Spleen (tissue), 11 donors: ENCODE data around the gene PIMREG. TPM values are rescaled to one million over a fixed set of nuclear protein-coding genes. Genes with fewer than 3 reads are reported as not detected.
A peak's percentile ranks its signal among the peaks of the same experiment; 100 is the strongest.

ENCODE experiments used
- DNase-seq: peaks from one replicate; pipeline ENCODE4 v3.0.0-alpha.2; 2020
- H3K27ac ChIP-seq, 8 donors: fragments of 200-600 bp; sonication (generic) in 7 of 8; 1 replicate in 4 of 8; 2 replicates in 4 of 8; pipeline versions ENCODE4 v1.5.0 to v1.8.0; 2016 to 2021; ENCODE audit warnings: inconsistent platforms in 4 of 8, mild to moderate bottlenecking in 4 of 8, moderate library complexity in 1 of 8
- H3K27me3 ChIP-seq, 7 donors: fragments of 200-600 bp; sonication (generic) in 6 of 7; replicated peaks in 1 of 7; 1 replicate in 4 of 7; 2 replicates in 3 of 7; pipeline versions ENCODE4 v1.5.0 to v1.8.0; 2016 to 2021; ENCODE audit warnings: inconsistent platforms in 3 of 7, mild to moderate bottlenecking in 1 of 7
- H3K36me3 ChIP-seq, 6 donors: fragments of 200-600 bp; sonication (generic) in 5 of 6; 1 replicate in 4 of 6; 2 replicates in 2 of 6; pipeline versions ENCODE4 v1.5.0 to v1.8.0; 2016 to 2021; ENCODE audit warnings: inconsistent platforms in 2 of 6
- H3K4me1 ChIP-seq, 6 donors: fragments of 200-600 bp; sonication (generic) in 5 of 6; 1 replicate in 3 of 6; 2 replicates in 3 of 6; pipeline versions ENCODE4 v1.5.0 to v1.8.0; 2016 to 2021; ENCODE audit warnings: inconsistent platforms in 3 of 6
- H3K4me3 ChIP-seq, 8 donors: fragments of 200-600 bp; sonication (generic) in 7 of 8; 1 replicate in 4 of 8; 2 replicates in 4 of 8; pipeline versions ENCODE4 v1.5.0 to v1.8.0; 2016 to 2021; ENCODE audit warnings: inconsistent platforms in 4 of 8, mild to moderate bottlenecking in 4 of 8, moderate library complexity in 2 of 8
- H3K9me3 ChIP-seq, 8 donors: fragments of 200-600 bp; sonication (generic) in 7 of 8; 1 replicate in 4 of 8; 2 replicates in 4 of 8; pipeline versions ENCODE4 v1.5.0 to v1.8.0; 2016 to 2021; ENCODE audit warnings: inconsistent platforms in 4 of 8
- POLR2A ChIP-seq, 3 donors: fragments of 450-650 bp; IDR thresholded peaks; one replicate each; pipeline ENCODE4 v1.5.1; 2017; ENCODE audit warnings: antibody characterized with exemption in 3 of 3, mild to moderate bottlenecking in 1 of 3
- POLR2AphosphoS5 ChIP-seq, 3 donors: sonication (generic); formaldehyde crosslinking; IDR thresholded peaks; one replicate each; pipeline ENCODE4 v1.5.1; 2017; ENCODE audit warnings: antibody characterized with exemption in 3 of 3
- WGBS, 5 donors: extraction: QIAGEN DNeasy Blood & Tissue Kit in 3 of 5; methylation state at CpG; one replicate each; pipeline versions ENCODE4 v1.1.5 to v1.1.7; 2013 to 2018; 5-methylcytosine and 5-hydroxymethylcytosine counted together
- intact Hi-C: fragments of 100-400 bp; cut with DNase I; formaldehyde crosslinking; loops from one replicate; pipeline ENCODE4 v1.15.0; 2023; ENCODE audit warnings: low total_unique reads
- polyA plus RNA-seq, 3 donors: library from polyadenylated mRNA; stranded (reverse); fragments of 200-250 nt; gene quantifications; one replicate each; pipeline ENCODE4 v1.2.1, GENCODE V29; 2013
- total RNA-seq, 7 donors: library from RNA; depleted of rRNA in 3 of 7; stranded (reverse); fragments of >200 nt in 3 of 7; fragmentation: NEBNext Ultra II Directional in 4 of 7; extraction: Animal tissue kit (Norgen Biotek cat#: 25700) in 4 of 7; gene quantifications; one replicate each; pipeline versions ENCODE4 v1.1.0 to v1.2.1, GENCODE V29; 2016 to 2021
- TF ChIP-seq, protein P1 (sequence below), 11 experiments: fragments of 200-600 bp in 7 of 11; fragments of 450-650 bp in 4 of 11; sonication (generic) in 4 of 11; IDR thresholded peaks in 8 of 11; conservative IDR thresholded peaks in 3 of 11; 1 replicate in 7 of 11; 2 replicates in 4 of 11; pipeline versions ENCODE4 v1.4.0 to v1.8.0; 2016 to 2021; ENCODE audit warnings: antibody characterized with exemption in 11 of 11, inconsistent platforms in 4 of 11, mild to moderate bottlenecking in 1 of 11
- donor health status: healthy with polysubstance abuse.
- donor health status: DM: no; HTN: no; CAD: no; lungs with moderate emphysema.
- donor health status: DM: no; HTN: no; CAD: no.
- donor health status: Bipolar disorder and iron deficiency.
- donor health status: healthy.
- donor health status: DM: no; HTN: no; CAD: no.
- donor health status: DM: yes; HTN: yes; CAD: no.

Gene PIMREG
- total and polyA plus RNA-seq, 10 donors: 1.3 to 11.6 (median 3.8) TPM

DNA sequence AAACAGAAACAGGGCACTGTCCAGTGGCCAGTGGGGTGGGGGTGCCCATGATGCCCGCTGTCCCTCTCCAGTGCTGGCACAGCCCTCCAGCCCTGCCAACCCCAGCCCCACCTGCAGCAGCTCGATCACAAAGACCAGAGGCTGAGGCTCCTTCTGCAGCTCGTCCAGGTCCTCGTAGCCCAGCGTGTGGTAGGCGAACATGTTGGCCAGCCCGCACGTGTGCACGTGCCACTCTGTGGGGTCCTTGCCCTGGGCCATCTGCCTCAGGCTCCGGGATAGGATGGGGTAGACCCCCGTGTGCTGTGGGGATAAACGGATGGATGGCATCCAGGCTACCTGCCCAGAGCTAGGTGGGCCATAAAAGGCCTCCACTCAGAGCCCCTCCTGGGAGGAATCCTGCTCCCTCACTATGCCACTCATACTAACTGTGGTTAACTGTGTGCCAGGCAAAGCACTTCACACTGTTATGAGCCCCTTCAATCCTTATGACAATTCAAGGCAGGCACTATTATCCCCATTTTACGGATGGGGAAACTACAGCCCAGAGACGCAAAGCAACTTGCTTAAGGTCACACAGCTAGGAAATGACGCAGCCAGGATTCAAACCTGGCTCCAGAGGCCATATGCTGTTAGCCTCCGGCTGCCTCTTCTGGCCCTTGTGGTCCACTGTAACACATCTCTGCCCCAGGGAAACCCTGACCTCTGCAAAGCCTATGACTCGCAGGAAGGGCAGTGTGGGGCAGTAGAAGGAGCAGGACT is 15.9 kb upstream of the PIMREG start:
- 86 to 92% (median 88%) methylated on average over 7 to 17 of the region's 17 CpGs for WGBS, 5 donors
- H3K27ac ChIP-seq: no peak overlapping the region
- peak; percentile 64 for DNase-seq
- H3K27me3 ChIP-seq: peaks cover 0 to 5% (median 0%) of the 10 kb centered on the region in 7 donors
- no peak overlapping the region for H3K4me3 ChIP-seq
- TF ChIP-seq POLR2AphosphoS5 (IDR thresholded peaks at IDR 0.05) (no peak), POLR2A (IDR thresholded peaks at IDR 0.05) (no peak)
- TF ChIP-seq, protein P1, sequence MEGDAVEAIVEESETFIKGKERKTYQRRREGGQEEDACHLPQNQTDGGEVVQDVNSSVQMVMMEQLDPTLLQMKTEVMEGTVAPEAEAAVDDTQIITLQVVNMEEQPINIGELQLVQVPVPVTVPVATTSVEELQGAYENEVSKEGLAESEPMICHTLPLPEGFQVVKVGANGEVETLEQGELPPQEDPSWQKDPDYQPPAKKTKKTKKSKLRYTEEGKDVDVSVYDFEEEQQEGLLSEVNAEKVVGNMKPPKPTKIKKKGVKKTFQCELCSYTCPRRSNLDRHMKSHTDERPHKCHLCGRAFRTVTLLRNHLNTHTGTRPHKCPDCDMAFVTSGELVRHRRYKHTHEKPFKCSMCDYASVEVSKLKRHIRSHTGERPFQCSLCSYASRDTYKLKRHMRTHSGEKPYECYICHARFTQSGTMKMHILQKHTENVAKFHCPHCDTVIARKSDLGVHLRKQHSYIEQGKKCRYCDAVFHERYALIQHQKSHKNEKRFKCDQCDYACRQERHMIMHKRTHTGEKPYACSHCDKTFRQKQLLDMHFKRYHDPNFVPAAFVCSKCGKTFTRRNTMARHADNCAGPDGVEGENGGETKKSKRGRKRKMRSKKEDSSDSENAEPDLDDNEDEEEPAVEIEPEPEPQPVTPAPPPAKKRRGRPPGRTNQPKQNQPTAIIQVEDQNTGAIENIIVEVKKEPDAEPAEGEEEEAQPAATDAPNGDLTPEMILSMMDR (IDR thresholded peaks at IDR 0.05 in 8 of 11, conservative IDR thresholded peaks at IDR 0.05 in 3 of 11): no peak
- no peaks in the 10 kb centered on the region for H3K36me3 ChIP-seq
- peaks cover 0 to 16% (median 13%) of the 10 kb centered on the region in 8 donors for H3K9me3 ChIP-seq
- H3K4me1 ChIP-seq: peaks cover 0 to 22% (median 17%) of the 10 kb centered on the region in 6 donors
- intact Hi-C loops: no loop called here

DNA sequence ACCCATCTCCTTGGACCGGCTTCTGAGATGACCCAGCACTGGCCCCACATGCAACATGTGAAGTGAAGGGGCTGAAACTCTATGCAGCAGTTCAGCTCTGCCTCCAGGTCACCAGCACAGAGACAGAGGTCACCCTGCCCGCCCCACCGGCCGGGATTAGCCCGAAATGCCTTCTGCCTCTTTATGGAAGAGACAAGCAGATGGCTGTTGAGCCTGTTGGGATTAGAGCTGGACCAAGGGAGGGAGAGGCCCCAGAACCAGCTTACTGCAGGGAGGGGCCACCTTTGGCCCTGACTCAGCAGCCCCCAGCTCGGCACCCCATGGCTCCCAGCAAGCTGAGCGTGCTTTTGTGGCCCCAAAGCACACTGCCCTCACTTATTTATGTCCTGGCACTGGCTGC is 15.0 kb upstream of the PIMREG start:
- peaks cover 0 to 22% (median 17%) of the 10 kb centered on the region in 6 donors for H3K4me1 ChIP-seq
- TF ChIP-seq POLR2A (IDR thresholded peaks at IDR 0.05) (no peak), POLR2AphosphoS5 (IDR thresholded peaks at IDR 0.05) (no peak)
- TF ChIP-seq, protein P1 (IDR thresholded peaks at IDR 0.05 in 8 of 11, conservative IDR thresholded peaks at IDR 0.05 in 3 of 11): no peak
- H3K27ac ChIP-seq: no peak overlapping the region
- 85 to 92% (median 87%) methylated on average over 7 of the region's 7 CpGs for WGBS, 5 donors
- H3K4me3 ChIP-seq: no peak overlapping the region
- peaks cover 0 to 16% (median 13%) of the 10 kb centered on the region in 8 donors for H3K9me3 ChIP-seq
- intact Hi-C loops: no loop called here
- no peak for DNase-seq
- peaks cover 0 to 5% (median 0%) of the 10 kb centered on the region in 7 donors for H3K27me3 ChIP-seq
- H3K36me3 ChIP-seq: no peaks in the 10 kb centered on the region

DNA sequence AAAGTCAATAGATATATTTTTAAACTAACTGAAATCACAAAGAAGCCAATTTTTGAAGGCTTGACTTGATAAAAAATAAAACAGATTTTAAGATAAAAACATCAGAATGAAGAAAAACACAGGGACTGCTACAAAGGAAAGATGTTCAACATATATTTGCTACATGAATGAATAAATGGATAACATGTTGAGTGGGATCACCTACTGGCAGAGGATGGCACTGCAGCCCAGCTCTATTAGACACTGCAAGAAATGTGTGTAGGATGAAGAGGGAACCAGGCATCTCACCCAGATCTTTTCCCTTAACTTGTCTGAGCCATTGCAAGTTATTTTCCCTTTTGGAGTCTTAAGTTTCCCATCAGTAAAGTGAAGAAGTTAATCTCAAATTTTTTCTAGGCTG is 13.5 kb upstream of the PIMREG start:
- no peak overlapping the region for H3K4me3 ChIP-seq
- TF ChIP-seq, protein P1 (IDR thresholded peaks at IDR 0.05 in 8 of 11, conservative IDR thresholded peaks at IDR 0.05 in 3 of 11): no peak
- no peaks in the 10 kb centered on the region for H3K36me3 ChIP-seq
- intact Hi-C loops: no loop called here
- H3K4me1 ChIP-seq: peaks cover 0 to 23% (median 17%) of the 10 kb centered on the region in 6 donors
- no peak for DNase-seq
- H3K9me3 ChIP-seq: peaks cover 0 to 16% (median 13%) of the 10 kb centered on the region in 8 donors
- no peak overlapping the region for H3K27ac ChIP-seq
- no peaks in the 10 kb centered on the region for H3K27me3 ChIP-seq

DNA sequence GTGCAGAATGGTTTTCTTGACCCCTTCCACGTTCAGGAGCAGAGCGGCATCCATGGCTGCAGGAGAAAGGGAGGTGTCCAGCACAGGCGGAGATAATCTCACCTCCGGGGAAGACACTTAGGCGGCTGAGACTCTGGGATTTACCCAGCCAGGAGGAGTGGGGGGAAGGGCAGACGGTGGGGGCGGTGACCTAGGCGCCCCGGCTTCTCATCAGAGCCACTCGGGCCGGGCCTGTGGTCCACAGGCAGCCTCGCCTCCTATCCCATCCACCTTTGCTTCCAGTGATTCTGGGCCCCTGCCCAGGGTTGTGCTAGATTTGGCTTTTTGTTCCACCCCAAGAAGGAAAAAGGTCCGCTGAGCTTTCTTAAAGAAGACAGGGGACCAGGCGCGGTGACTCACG is 9.2 kb upstream of the PIMREG start, which contains the start of gene AIPL1:
AIPL1 (minus strand) TSS at position 71 of the 400 bp plus-strand sequence; CDS start at position 54, 17 bp downstream.
- peaks cover 0 to 8% (median 2%) of the 10 kb centered on the region in 6 donors for H3K4me1 ChIP-seq
- H3K27me3 ChIP-seq: peaks cover 0 to 12% (median 0%) of the 10 kb centered on the region in 7 donors
- no peak for DNase-seq
- WGBS, 5 donors: 86 to 93% (median 90%) methylated on average over 16 of the region's 16 CpGs
- no peak within 1 kb of the TSS for H3K4me3 ChIP-seq
- H3K9me3 ChIP-seq: peaks cover 0 to 16% (median 13%) of the 10 kb centered on the region in 8 donors
- H3K36me3 ChIP-seq: no peaks in the 10 kb centered on the region
- intact Hi-C loops: no loop called here
- TF ChIP-seq, protein P1 (IDR thresholded peaks at IDR 0.05 in 8 of 11, conservative IDR thresholded peaks at IDR 0.05 in 3 of 11): no peak
- no peak for TF ChIP-seq POLR2A (IDR thresholded peaks at IDR 0.05)
- TF ChIP-seq POLR2AphosphoS5 (IDR thresholded peaks at IDR 0.05): no peak
- no peak within 1 kb of the TSS for H3K27ac ChIP-seq
